Stimulated activated naive CD8-positive, alpha-beta T cell treated with anti-CD3 and anti-CD28 coated beads, Interleukin-15, Interleukin-2, amounts not matched to agents 100 ng/mL and 50 ng/mL, for 24 hours (primary cell): ENCODE measurements around the gene GCH1.
A peak's percentile ranks its signal among the peaks of the same experiment; 100 is the strongest.
"Not testable (repeated sequence)": the region's sequence is repeated elsewhere in the genome, so short reads cannot be mapped to it uniquely, and the experiment has no call there.

Experiments
- H3K27ac Mint-ChIP-seq: one replicate; pipeline ENCODE4 v1.8.0; 2021; ENCODE audit warnings: mild to moderate bottlenecking, mixed read lengths
- H3K27me3 Mint-ChIP-seq: one replicate; pipeline ENCODE4 v1.8.0; 2021; ENCODE audit warnings: mixed read lengths
- H3K36me3 Mint-ChIP-seq: one replicate; pipeline ENCODE4 v1.8.0; 2021; ENCODE audit warnings: low read depth, mixed read lengths
- H3K4me1 Mint-ChIP-seq: one replicate; pipeline ENCODE4 v1.8.0; 2021; ENCODE audit warnings: low read depth, mixed read lengths
- H3K4me3 Mint-ChIP-seq: one replicate; pipeline ENCODE4 v1.8.0; 2021; ENCODE audit warnings: mild to moderate bottlenecking, mixed read lengths
- H3K9me3 Mint-ChIP-seq: one replicate; pipeline ENCODE4 v1.8.0; 2021; ENCODE audit warnings: mixed read lengths

Gene GCH1, protein sequence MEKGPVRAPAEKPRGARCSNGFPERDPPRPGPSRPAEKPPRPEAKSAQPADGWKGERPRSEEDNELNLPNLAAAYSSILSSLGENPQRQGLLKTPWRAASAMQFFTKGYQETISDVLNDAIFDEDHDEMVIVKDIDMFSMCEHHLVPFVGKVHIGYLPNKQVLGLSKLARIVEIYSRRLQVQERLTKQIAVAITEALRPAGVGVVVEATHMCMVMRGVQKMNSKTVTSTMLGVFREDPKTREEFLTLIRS

DNA sequence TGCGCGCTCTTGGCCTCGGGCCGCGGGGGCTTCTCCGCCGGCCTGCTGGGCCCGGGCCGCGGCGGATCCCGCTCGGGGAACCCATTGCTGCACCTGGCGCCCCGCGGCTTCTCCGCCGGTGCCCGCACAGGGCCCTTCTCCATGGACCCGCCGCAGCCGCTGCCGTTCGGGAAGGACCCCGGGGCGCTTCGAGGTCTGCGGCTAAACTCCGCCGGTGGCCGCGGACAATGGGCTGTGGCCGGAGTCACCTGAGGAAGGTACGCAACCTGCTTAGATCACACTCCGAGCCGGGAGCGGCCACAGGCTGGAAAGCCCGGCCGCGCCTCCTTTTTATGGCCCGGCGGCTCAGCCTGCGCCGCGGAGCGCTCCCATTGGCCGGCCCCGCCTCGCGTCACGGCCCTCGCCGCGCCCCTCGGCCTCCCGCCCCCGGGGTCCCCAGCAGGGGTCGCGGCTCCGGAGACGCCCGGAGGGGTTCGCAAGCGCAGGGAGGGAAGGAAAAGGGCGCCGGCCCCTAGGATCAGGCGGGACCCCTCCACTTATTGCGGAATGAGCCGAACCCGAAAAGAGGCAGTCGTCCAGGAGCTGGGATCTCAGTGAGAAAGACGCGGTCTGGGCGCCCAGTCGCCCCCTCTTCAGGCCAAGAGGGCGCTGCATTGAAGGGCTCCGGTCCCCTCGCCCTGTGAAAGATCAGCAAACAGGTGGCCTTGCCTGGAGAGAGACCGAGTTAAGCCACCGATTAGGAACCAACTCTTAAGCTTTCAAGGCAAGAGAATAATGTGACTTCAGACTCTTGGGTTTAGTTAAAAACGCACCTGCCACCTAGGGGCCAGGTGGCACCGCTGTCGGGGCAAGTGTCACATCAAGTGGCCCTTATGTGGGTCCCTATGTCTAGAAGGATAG is at the start of gene GCH1:
Gene GCH1 (minus strand): TSS at position 306 of the 900 bp plus-strand sequence. CDS start 163 bp downstream, at position 143.
- Mint-ChIP-seq H3K9me3 (no peaks in the 10 kb centered on the region), H3K27ac (peak within 1 kb of the TSS; percentile 76), H3K4me3 (peak within 1 kb of the TSS; percentile 85), H3K4me1 (peaks cover 21% of the 10 kb centered on the region), H3K36me3 (peaks cover 5% of the 10 kb centered on the region), H3K27me3 (no peaks in the 10 kb centered on the region)

DNA sequence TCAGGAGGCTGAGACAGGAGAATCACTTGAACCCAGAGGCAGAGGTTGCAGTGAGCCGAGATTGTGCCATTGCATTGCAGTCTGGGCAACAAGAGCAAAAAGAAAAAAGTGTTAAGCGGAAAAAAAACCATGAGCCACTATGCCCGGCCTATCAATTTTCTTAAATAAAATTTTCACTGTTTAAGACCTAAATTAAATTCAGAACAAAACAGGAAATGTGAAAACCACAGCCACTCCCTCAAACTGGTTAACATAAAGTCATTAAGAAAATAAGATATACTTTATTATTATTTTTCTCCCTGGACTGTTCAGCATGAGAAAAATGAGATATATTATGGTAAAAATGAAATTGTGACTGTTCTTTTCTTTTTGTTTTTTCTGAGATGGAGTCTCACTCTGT is 44.6 kb upstream of the GCH1 start:
- H3K36me3 Mint-ChIP-seq, result peaks cover 55% of the 10 kb centered on the region
- H3K9me3 Mint-ChIP-seq, result peaks cover 6% of the 10 kb centered on the region
- no peak overlapping the region for H3K27ac Mint-ChIP-seq
- H3K27me3 Mint-ChIP-seq, result no peaks in the 10 kb centered on the region
- no peak overlapping the region for H3K4me3 Mint-ChIP-seq
- H3K4me1 Mint-ChIP-seq, result no peaks in the 10 kb centered on the region

DNA sequence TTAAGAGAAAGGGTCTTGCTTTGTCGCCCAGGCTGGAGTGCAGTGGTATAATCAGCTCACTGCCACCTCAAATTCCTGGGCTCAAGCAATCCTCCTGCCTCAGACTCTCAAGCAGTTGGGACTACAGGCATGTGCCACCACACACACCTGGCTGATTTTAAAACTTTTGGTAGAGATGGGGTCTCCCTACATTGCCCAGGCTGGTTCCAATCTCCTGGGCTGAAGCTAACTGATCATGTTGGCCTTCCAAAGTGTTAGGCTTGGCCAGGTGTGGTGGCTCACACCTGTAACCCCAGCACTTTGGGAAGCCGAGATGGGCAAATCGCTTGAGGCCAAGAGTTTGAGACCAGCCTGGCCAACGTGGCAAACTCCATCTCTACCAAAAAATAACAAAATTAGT is 43.9 kb upstream of the GCH1 start:
- Mint-ChIP-seq H3K4me3 (no peak overlapping the region), H3K9me3 (peaks cover 6% of the 10 kb centered on the region), H3K27me3 (no peaks in the 10 kb centered on the region), H3K27ac (no peak overlapping the region), H3K4me1 (no peaks in the 10 kb centered on the region), H3K36me3 (peaks cover 56% of the 10 kb centered on the region)

DNA sequence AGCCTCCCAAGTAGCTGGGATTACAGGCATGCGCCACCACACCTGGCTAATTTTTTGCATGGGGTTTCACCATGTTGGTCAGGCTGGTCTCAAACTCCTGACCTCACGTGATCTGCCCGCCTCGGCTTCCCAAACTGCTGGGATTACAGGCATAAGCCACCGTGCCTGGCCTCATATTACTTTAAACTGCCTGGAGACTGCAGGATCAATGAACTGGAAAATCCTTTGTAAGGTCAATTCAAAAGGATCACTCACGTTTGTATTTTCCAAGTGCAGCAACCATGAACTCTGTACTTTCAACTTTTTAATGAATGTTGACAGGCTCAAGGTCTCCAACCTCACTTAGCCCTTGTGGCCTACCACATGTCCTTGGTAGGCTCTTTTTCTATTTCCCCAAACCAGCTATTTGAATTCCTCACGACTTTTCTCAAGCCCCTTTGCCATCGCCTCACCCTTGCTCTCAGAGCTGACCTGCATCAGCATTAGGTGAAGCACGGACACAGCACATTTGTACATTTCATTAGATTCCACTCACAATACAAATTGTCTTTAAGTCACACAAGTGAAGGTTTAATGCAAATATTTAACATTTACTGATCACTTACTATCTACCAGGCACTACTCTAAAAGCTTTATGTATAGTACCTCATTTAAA is 42.2 kb upstream of the GCH1 start:
- H3K27ac Mint-ChIP-seq, result no peak overlapping the region

DNA sequence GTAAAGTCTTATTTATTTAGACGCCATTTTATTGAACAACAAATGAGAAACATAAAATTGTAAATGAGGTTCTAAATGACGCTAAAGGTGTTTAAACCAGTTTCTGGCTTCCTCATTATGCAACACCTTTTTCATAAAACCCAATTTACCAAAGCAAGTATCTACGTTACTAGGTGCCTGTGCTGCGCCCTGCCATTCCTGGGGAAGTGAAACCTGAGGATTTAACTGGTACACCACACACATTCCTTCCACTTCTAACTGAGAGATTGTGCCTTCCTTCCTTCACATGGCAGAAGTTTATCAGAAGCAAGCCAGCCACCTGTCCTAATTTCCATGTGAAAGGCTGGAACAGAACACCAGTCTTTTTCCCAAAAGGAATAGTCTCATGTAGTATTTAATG is 40.3 kb upstream of the GCH1 start:
- H3K9me3 Mint-ChIP-seq, result no peaks in the 10 kb centered on the region
- no peaks in the 10 kb centered on the region for H3K4me1 Mint-ChIP-seq
- H3K27ac Mint-ChIP-seq, result no peak overlapping the region
- H3K27me3 Mint-ChIP-seq, result no peaks in the 10 kb centered on the region
- H3K36me3 Mint-ChIP-seq, result peaks cover 46% of the 10 kb centered on the region
- H3K4me3 Mint-ChIP-seq, result no peak overlapping the region

More for the DNA sequence above, 42.2 kb upstream of the GCH1 start:
- Mint-ChIP-seq H3K4me1 (no peaks in the 10 kb centered on the region), H3K27me3 (no peaks in the 10 kb centered on the region), H3K4me3 (no peak overlapping the region), H3K36me3 (peaks cover 61% of the 10 kb centered on the region), H3K9me3 (peaks cover 4% of the 10 kb centered on the region)

DNA sequence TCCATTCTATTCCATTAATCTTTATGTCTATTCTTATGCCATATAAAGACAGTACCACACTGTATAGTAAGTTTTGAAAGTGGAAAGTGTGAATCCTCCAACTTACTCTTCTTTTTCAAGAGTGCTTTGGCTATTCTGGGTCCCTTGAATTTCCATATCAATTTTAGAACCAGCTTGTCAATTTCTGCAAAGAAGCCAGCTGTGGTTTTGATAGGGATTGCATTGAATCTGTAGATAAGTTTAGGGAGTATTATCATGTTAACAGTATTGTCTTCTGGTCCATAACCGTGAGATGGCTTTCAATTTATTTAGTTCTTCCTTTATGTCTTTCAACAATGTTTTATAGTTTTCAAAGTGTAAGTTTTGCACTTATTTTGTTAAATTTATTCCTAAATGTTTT is 34.2 kb upstream of the GCH1 start:
- Mint-ChIP-seq H3K27me3 (no peaks in the 10 kb centered on the region), H3K36me3 (peaks cover 26% of the 10 kb centered on the region), H3K4me3 (no peak overlapping the region), H3K9me3 (no peaks in the 10 kb centered on the region), H3K4me1 (no peaks in the 10 kb centered on the region), H3K27ac (no peak overlapping the region)

DNA sequence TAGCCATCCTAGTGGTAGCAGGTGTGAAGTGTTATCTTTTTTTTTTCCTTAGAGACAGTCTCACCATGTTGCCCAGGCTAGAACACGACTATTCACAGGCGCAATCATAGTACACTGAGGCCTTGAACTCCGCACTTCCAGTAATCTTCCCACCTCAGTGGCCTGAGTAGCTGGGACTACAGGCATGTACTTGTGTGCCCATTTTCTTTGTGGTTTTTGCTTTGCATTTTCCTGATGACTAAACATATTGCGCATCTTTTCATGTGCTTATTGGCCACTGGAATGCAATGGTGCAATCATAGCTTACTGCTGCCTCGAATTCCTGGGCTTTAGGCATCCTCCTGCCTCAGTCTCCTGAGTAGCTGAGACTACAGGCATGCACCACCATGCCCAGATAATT is 33.3 kb upstream of the GCH1 start:
- Mint-ChIP-seq H3K9me3 (no peaks in the 10 kb centered on the region), H3K4me3 (no peak overlapping the region), H3K36me3 (peaks cover 24% of the 10 kb centered on the region), H3K4me1 (no peaks in the 10 kb centered on the region), H3K27me3 (no peaks in the 10 kb centered on the region), H3K27ac (no peak overlapping the region)

DNA sequence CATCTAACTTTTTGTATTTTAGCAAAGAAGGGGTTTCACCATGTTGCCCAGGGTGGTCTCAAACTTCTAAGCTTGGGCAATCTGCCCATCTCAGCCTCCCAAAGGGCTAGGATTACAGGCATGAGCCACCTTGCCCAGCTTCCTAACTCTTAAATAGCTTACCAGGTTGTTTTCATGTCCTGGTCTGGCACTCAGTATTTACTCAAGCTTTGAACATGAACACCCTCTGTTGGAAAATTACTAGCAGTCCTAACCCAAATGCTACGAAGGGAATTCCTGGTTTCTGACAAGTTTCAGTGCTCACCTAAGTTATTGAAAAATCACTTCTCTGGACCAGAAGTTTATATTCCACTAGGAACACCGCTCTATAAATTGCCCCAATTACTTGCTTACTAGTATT is 32.5 kb upstream of the GCH1 start:
- no peaks in the 10 kb centered on the region for H3K4me1 Mint-ChIP-seq
- H3K4me3 Mint-ChIP-seq, result no peak overlapping the region
- H3K9me3 Mint-ChIP-seq, result no peaks in the 10 kb centered on the region
- H3K27me3 Mint-ChIP-seq, result no peaks in the 10 kb centered on the region
- peaks cover 17% of the 10 kb centered on the region for H3K36me3 Mint-ChIP-seq
- H3K27ac Mint-ChIP-seq, result no peak overlapping the region

DNA sequence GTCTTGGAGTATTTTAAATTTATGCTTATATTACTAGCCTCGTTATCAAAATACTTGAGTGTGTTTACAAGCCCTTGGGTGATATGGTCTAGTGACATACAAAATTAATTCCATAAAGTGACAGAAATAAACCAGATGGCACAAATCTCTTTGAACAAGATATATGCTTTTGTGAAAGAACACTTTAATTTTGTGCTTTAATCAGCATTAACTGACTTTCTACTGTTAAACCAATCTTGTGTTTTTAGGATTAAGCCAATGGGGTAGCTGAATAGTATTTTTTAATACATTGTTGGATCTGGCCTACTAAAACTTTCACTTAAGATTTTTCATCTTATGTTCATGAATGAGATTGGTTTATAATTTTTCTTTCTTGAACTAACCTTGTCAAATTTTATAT is 30.4 kb upstream of the GCH1 start:
- H3K36me3 Mint-ChIP-seq, result peaks cover 13% of the 10 kb centered on the region
- H3K27me3 Mint-ChIP-seq, result no peaks in the 10 kb centered on the region
- H3K4me3 Mint-ChIP-seq, result no peak overlapping the region
- H3K9me3 Mint-ChIP-seq, result no peaks in the 10 kb centered on the region
- no peak overlapping the region for H3K27ac Mint-ChIP-seq
- H3K4me1 Mint-ChIP-seq, result no peaks in the 10 kb centered on the region

DNA sequence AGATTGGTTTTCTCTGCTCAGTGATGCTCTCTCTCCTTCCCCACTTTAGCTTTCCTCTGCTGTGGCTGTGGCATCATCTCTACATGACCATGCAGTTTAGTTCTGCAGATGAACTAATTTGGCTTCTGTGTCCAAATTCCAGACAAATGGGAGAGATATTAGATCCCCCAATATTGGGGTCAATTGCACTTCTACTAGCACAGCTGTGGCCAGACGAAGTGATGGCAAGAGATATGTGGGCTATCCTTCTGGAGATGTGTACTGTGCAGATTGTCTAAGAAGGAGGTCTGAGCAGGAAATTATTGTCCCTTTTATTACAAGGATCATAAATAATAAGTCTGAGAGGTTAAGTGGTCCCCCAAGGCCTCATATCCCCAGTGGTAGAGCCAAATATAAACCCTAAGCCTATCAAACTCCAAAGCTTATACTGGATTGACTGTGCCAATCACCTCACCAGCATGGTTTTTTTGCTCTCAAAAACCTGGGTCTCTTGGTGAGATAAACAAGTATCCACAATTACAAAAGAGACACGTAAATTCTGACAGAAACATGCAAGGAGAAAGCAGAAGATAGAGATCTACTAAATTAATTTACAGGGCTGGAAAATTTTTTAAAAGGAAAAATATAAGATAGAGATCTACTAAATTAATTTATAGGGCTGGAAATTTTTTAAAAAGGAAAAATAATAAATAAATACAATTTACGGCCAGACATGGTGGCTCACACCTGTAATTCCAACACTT is 29.1 kb upstream of the GCH1 start:
- no peaks in the 10 kb centered on the region for H3K9me3 Mint-ChIP-seq
- no peaks in the 10 kb centered on the region for H3K27me3 Mint-ChIP-seq
- H3K4me3 Mint-ChIP-seq, result no peak overlapping the region
- no peak overlapping the region for H3K27ac Mint-ChIP-seq
- H3K36me3 Mint-ChIP-seq, result peaks cover 9% of the 10 kb centered on the region
- H3K4me1 Mint-ChIP-seq, result no peaks in the 10 kb centered on the region

DNA sequence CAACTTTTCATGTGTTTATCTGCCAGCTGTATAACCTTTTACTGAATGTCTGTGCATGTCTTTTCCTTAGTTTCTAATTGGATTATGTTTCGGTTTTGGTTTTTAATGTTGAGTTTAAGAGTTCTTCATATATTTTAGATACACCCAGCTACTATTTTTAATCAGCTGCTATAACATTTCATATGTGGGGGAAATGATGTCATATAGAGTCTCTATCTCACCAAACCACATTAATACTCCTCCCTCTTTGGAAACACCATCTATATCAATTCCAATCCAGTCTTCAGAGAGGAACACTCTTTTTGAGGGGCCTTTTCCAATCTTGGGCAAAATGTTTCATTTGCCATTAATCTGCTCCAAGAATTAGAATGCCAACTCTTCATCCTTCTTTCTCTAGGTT is 28.5 kb upstream of the GCH1 start:
- Mint-ChIP-seq H3K27me3 (no peaks in the 10 kb centered on the region), H3K4me3 (no peak overlapping the region), H3K9me3 (no peaks in the 10 kb centered on the region), H3K27ac (peak overlapping the region; percentile 8), H3K4me1 (no peaks in the 10 kb centered on the region), H3K36me3 (peaks cover 2% of the 10 kb centered on the region)

DNA sequence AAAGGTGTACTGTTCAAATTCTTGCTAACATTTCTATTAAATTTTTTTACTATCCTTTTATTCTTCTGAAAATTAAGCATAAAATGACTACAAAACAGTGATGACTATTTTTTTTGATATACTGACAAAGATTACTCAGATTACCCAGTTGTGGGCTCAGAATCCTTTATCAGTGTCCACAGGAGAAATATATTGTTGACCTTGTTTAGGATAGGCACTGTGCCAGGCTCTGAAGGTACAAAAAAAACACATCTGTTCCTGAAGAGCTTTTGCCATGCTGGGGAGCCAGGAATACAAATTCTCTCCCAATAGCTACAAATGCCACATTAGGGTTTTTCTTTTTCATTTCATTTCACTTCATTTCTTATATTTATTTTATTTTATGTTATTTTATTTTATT is 26.9 kb upstream of the GCH1 start:
- Mint-ChIP-seq H3K36me3 (no peaks in the 10 kb centered on the region), H3K9me3 (no peaks in the 10 kb centered on the region), H3K27me3 (no peaks in the 10 kb centered on the region), H3K4me3 (no peak overlapping the region), H3K4me1 (no peaks in the 10 kb centered on the region), H3K27ac (no peak overlapping the region)

DNA sequence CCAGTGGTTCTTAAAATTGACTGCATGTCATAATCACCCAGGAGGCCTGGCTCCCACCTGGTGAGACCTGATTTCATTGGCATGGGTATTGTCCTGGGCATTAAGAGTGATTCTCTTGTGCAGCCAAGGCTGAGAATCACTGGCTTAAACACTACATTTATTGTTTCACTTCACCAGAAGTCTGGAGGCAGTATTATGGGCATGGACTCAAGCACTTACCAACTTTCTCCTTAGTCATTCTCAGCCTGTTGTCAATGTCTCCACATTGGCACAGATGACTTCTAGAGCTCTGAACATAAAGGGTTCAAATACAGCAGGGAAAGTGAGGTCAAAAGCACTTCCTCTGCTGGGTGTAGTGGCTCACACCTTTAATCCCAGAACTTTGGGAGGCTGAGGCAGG is 25.6 kb upstream of the GCH1 start:
- H3K27ac Mint-ChIP-seq, result no peak overlapping the region
- no peaks in the 10 kb centered on the region for H3K4me1 Mint-ChIP-seq
- no peaks in the 10 kb centered on the region for H3K36me3 Mint-ChIP-seq
- H3K9me3 Mint-ChIP-seq, result no peaks in the 10 kb centered on the region
- H3K4me3 Mint-ChIP-seq, result no peak overlapping the region
- H3K27me3 Mint-ChIP-seq, result no peaks in the 10 kb centered on the region

DNA sequence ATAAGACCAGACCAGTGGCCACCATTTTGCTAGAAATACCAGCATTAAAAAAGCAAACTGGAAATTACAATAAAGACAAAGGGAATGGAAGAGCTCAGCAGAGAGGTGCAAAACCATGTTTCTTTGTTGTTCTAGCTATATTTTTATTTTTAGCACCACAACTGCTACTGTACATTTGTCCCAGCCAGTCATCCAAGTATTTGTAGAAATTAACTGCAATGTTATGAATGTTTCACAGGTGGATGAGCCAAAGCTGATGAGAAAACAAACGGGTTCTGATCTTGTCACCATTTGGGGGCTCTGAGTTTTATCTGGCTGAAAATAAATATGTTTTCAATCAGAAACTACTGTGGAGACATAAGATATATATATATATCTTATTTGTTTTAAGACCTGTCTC is 24.9 kb upstream of the GCH1 start:
- H3K27ac Mint-ChIP-seq, result no peak overlapping the region
- no peaks in the 10 kb centered on the region for H3K27me3 Mint-ChIP-seq

DNA sequence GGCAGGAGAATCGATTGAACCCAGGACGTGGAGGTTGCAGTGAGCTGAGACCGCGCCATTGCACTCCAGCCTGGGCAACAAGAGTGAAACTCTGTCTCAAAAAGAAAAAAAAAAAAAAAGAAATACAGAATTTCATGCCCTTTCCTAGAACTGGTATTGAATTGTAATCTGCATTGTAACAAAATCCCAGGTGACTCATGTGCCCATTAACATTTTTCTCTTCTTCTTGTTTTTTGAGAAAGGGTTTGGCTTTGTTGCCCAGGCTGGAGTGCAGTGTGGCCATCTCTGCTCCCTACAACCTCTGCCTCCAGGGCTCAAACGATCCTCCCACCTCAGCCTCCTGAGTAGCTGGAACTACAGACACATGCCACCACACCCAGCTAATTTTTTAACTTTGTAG is 23.9 kb upstream of the GCH1 start:
- not testable (repeated sequence) for H3K4me1 Mint-ChIP-seq, H3K9me3 Mint-ChIP-seq, H3K36me3 Mint-ChIP-seq, H3K4me3 Mint-ChIP-seq, H3K27ac Mint-ChIP-seq, H3K27me3 Mint-ChIP-seq

More for the DNA sequence above, 24.9 kb upstream of the GCH1 start:
- no peak overlapping the region for H3K4me3 Mint-ChIP-seq
- no peaks in the 10 kb centered on the region for H3K9me3 Mint-ChIP-seq
- no peaks in the 10 kb centered on the region for H3K4me1 Mint-ChIP-seq
- H3K36me3 Mint-ChIP-seq, result no peaks in the 10 kb centered on the region
